Inflammatory macrophage (primary cell): ENCODE data around the gene HOXD4.

ENCODE experiments used
- DNase-seq, 2 donors: peaks; one replicate each; pipeline ENCODE4 v3.0.0-alpha.2; 2020 to 2022
- total RNA-seq, 18 experiments: gene quantifications; one replicate each; lab custom pipeline; 2026; ENCODE audit warnings: mixed read lengths in 6 of 18, inconsistent platforms in 2 of 18; lab: John Stamatoyannopoulos, UW

Gene HOXD4
- total RNA-seq, result 0 to 0.04 (median 0) reads per million in 18 experiments

GRCh38 chr2:176151442-176152287, at the start of gene HOXD4:
TSS of gene HOXD4 (plus strand) at chr2:176151550. CDS start at chr2:176151634, 84 bp downstream.
- no peak for DNase-seq

GRCh38 chr2:176101842-176102241, 49.5 kb upstream of the HOXD4 start:
- no peak for DNase-seq

- no peak for DNase-seq
Observed at GRCh38 chr2:176102309-176102866, 49.0 kb upstream of the HOXD4 start.

GRCh38 chr2:176103194-176103593, 48.2 kb upstream of the HOXD4 start:
- DNase-seq, result no peak

GRCh38 chr2:176103742-176104315, 47.5 kb upstream of the HOXD4 start:
- no peak for DNase-seq

- DNase-seq, result no peak
Observed at GRCh38 chr2:176104316-176105077, 46.9 kb upstream of the HOXD4 start.

- no peak for DNase-seq
Observed at GRCh38 chr2:176105078-176105729, 46.1 kb upstream of the HOXD4 start.

GRCh38 chr2:176105730-176106580, 45.4 kb upstream of the HOXD4 start:
- DNase-seq, result no peak

- no peak for DNase-seq
Observed at GRCh38 chr2:176106581-176107539, 44.5 kb upstream of the HOXD4 start, which contains the start of gene HOXD11. TSS of gene HOXD11 (plus strand) at chr2:176107280. CDS start at chr2:176107356, 76 bp downstream.

- DNase-seq, result no peak
Observed at GRCh38 chr2:176107731-176108181, 43.6 kb upstream of the HOXD4 start.

- no peak for DNase-seq
Observed at GRCh38 chr2:176109192-176109901, 42.0 kb upstream of the HOXD4 start.

- no peak for DNase-seq
Observed at GRCh38 chr2:176109946-176110345, 41.4 kb upstream of the HOXD4 start.

GRCh38 chr2:176110415-176111308, 40.7 kb upstream of the HOXD4 start:
- DNase-seq, result no peak

- peak in 1 of 2 donors; percentile 18 for DNase-seq
Observed at GRCh38 chr2:176111309-176111663, 40.1 kb upstream of the HOXD4 start.

GRCh38 chr2:176111846-176112374, 39.4 kb upstream of the HOXD4 start:
- DNase-seq, result no peak

- no peak for DNase-seq
Observed at GRCh38 chr2:176112375-176113302, 38.7 kb upstream of the HOXD4 start.
